Stomach (tissue), 4 donors: ENCODE results near the gene BCL6.

Experiments
- POLR2AphosphoS5 ChIP-seq, 3 donors: sonication (generic); formaldehyde crosslinking; IDR thresholded peaks; one replicate each; pipeline ENCODE4 v1.6.1; 2016; ENCODE audit warnings: antibody characterized with exemption in 3 of 3
- TF ChIP-seq, protein P1 (sequence below), 7 experiments: fragments of 450-650 bp in 4 of 7; fragments of 200-600 bp in 3 of 7; sonication (generic) in 3 of 7; IDR thresholded peaks; one replicate each; pipeline ENCODE4 v1.5.1; 2016 to 2019; ENCODE audit warnings: antibody characterized with exemption in 7 of 7, control low read depth in 2 of 7, mild to moderate bottlenecking in 1 of 7

DNA sequence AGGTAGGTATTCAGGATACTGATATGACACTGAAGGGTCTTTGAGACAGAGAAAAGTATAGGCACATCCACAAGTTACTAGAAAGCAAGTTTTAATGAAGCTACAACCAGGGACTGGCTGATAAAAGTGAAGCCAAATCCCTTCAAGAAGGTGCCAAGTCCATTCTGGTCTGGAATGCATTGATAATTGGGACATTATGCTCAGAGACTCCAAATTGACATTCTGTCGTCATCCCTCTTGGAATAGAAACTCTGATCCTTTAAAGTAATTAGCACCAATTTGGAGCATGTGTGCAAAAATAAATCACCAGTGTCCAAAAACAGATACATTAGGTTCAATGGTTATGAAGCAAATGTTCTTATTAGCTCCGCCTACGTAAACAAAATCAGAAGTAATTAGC lies 47.3 kb upstream of the BCL6 start:
- TF ChIP-seq POLR2AphosphoS5 (IDR thresholded peaks at IDR 0.05), result no peak
- TF ChIP-seq, protein P1, sequence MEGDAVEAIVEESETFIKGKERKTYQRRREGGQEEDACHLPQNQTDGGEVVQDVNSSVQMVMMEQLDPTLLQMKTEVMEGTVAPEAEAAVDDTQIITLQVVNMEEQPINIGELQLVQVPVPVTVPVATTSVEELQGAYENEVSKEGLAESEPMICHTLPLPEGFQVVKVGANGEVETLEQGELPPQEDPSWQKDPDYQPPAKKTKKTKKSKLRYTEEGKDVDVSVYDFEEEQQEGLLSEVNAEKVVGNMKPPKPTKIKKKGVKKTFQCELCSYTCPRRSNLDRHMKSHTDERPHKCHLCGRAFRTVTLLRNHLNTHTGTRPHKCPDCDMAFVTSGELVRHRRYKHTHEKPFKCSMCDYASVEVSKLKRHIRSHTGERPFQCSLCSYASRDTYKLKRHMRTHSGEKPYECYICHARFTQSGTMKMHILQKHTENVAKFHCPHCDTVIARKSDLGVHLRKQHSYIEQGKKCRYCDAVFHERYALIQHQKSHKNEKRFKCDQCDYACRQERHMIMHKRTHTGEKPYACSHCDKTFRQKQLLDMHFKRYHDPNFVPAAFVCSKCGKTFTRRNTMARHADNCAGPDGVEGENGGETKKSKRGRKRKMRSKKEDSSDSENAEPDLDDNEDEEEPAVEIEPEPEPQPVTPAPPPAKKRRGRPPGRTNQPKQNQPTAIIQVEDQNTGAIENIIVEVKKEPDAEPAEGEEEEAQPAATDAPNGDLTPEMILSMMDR (IDR thresholded peaks at IDR 0.05), result no peak
